T follicular helper cell (primary cell): ENCODE results near the gene TSG101.

Experiments used
- DNase-seq: peaks from one replicate; pipeline ENCODE4 v3.0.0-alpha.2; 2020; ENCODE audit warnings: low read depth

Gene TSG101

DNA sequence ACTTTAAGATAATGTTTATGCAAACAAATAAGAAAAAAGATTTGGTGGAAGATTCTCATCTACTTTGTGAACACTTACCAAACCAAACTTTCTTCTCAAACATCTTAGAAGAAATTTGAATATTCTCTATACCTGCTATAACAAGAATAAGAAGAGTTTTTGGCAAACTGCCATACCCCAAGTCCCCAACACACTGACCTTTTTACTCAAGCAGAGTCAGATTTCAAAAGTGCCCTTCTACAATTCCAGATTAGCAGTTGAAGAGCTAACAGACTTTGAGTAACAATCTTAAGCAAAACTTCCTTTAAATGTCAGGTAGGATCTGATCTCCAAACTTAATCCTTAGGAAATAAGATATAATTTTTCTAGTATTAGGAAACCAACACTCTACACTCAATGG lies 33.9 kb downstream of the TSG101 start:
- no peak for DNase-seq

DNA sequence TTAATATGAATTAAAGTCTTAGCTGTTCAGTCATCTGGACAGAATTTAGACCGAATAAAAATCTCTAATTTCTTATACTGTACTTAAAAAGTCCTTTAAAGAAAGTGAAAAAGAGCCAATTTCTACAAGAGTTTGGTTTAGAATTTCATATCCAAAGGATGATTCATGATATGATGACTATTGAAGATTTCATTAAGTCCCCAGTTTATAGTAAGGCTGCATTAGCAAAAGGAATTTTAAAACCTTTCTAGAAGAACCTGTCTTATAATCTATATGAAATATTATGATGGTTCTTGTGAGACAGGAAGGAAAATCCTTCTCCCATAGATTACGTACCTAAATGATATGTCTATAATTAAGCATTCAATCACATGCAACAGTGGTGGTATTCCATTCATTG lies 34.8 kb downstream of the TSG101 start:
- no peak for DNase-seq

DNA sequence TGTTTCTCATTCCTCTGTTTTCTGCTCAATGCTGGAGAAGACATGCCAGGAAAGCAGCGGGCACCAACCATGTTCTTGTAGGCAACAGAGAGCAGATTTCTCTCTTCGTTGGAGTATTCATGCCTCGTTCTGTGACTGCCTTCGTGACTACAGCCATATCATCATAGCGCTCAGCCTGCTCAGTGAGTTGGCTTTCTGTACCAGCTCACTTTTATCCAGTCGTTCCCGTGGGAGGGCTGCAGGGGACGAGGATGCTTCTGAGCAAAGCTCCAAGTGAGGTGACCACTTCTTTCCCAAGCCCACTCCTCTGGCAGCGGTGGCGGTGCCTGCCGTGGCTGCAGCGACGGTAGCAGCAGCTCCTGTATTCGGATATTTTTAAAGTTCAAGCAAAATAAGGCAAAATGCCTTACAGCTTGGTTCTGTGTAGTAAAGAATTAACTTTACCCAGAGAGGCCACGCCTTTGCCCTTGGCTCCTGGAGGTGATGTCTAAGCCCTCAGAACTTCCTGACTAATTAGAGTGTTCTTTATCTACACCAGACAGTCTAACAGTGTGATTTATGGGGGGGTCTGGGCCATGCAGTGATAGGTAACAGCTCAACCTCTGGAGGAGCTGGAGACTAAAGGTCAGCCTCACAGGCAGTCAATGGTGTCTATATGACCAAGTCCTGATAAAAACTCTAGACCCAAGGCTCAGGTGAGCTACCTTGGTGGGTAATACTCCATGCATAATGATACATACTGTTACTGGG lies 35.8 kb downstream of the TSG101 start:
- no peak for DNase-seq

GRCh38 chr11:18490319-18490718 lies 36.4 kb downstream of the TSG101 start:
- no peak for DNase-seq

GRCh38 chr11:18485913-18486528 lies 40.7 kb downstream of the TSG101 start:
- DNase-seq = no peak

- DNase-seq = no peak
These were observed 47.7 kb downstream of the TSG101 start for GRCh38 chr11:18479063-18479462.

GRCh38 chr11:18472587-18472986 lies 54.2 kb downstream of the TSG101 start:
- no peak for DNase-seq

GRCh38 chr11:18471995-18472394 lies 54.7 kb downstream of the TSG101 start:
- no peak for DNase-seq

DNA sequence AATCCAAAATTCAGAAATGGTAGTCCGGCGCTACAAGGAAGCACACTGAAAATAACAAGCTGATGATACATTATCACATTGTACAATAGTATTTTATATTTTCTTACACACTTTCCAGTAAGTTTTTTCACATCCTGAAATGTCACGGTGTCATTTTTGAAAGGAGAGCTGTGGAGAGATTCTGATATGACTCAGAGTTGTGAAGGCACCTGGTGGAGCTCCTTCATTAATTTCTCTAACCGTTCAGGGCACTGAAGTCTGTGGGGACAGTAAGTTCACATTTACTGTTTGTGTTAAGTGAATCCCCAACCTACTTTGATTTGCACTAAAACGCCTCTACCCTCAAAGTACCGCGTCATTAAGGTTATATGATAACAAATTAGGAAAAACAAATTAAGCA lies 57.8 kb downstream of the TSG101 start:
- DNase-seq = no peak

DNA sequence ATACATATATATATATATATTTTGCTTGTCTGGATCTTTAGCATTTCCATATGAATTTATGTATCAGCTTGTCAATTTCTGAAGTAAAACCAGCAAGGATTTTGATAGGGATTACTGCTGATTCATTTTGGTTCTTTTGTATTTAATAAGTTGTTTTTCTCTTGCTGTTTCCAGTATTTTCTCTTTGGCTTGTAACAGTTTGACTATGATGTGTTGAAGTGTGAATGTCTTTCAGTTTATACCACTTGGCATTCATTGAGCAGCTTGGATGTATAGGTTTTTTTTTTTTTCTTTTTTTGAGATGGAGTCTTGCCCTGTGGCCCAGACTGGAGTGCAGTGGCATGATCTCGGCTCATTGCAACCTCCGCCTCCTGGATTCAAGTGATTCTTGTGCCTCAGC lies 58.7 kb downstream of the TSG101 start:
- no peak for DNase-seq

- no peak for DNase-seq
These were observed 60.3 kb downstream of the TSG101 start for GRCh38 chr11:18466402-18466801.

DNA sequence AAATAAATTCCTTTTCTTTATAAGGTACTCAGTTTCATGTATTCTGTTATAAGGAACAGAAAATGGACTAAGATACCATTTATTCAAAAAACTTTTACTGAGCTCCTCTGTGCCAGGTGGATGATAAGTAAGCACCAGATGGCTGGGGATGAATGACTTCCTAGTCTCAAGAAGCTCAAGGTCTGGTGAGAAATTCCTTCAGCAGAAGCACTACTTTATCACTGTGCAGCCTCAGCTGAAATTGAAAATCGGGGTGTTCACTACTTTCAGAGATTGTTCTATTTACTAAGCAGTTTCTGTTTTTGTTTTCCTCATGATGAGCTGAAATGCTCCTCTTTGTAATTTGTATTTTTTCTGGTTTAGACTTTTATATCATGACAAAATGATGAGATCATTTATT lies 63.3 kb downstream of the TSG101 start:
- DNase-seq = no peak

- no peak for DNase-seq
These were observed 64.8 kb downstream of the TSG101 start for GRCh38 chr11:18461909-18462308.

DNA sequence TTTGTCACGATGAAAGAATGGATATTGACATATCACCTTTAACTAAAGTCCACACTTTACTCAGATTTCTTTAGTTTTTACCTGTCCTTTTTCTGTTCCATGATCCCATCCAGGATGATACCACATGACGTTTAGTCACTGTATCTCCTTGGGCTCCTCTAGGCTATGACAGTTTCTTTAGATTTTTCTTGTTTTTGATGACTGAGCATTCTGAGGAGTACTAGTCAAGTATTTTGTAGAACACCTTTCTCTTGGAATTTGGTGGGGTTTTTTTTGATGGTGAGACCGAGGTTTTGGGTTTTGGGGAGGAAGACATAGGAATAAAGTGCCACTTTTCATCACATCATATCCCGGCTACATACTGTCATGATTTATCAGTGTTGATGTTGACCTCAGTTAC lies 67.1 kb downstream of the TSG101 start:
- DNase-seq = no peak

GRCh38 chr11:18457450-18457849 lies 69.3 kb downstream of the TSG101 start:
- DNase-seq = no peak

GRCh38 chr11:18455686-18456372 lies 70.9 kb downstream of the TSG101 start, which contains the start of gene LDHAL6A:
Gene LDHAL6A (plus strand): TSS chr11:18455856. CDS start chr11:18456681, 825 bp downstream.
- DNase-seq = no peak

GRCh38 chr11:18452927-18453326 lies 73.8 kb downstream of the TSG101 start:
- DNase-seq = no peak

DNA sequence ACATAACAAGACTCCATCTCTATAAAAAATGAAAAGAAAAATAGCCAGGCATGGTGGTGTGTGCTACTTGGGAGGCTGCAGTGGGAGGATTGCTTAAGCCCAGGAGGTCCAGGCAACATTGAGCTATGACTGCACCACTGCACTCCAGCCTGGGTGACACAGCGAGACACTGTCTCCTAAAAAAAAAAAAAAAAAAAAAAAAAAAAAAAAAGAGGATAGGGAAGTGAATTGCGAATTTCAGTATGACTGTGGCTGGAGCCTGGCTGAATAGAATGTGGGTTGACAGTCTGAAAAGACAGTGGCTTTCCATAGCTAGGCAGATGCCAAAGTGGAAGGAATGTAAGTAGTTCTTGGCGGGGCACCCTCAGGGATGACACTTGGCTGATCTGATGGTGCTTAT lies 77.5 kb downstream of the TSG101 start:
- DNase-seq = no peak

GRCh38 chr11:18438691-18439090 lies 88.1 kb downstream of the TSG101 start:
- no peak for DNase-seq
